Neural cell (in vitro differentiated cells): ENCODE data around the gene MARK1. TPM values are rescaled to one million over a fixed set of nuclear protein-coding genes. Genes with fewer than 3 reads are reported as not detected.

ENCODE experiments used
- H2AFZ ChIP-seq: fragments of 200-600, 300-800 bp; sonication (generic), shearing (Covaris generic); 2 replicates; pipeline ENCODE4 v1.6.0; 2014; ENCODE audit warnings: low read depth, mild to moderate bottlenecking, antibody characterized with exemption, low read length, moderate library complexity
- H3F3A ChIP-seq: fragments of 200-600 bp; shearing (Covaris generic); 2 replicates; pipeline ENCODE4 v1.6.1; 2016; ENCODE audit warnings: mild to moderate bottlenecking, moderate library complexity, mixed read lengths, antibody characterized with exemption, low read length; ENCODE audit not compliant: insufficient read depth, poor library complexity, severe bottlenecking
- H3K27ac ChIP-seq: fragments of 200-600, 300-800 bp; sonication (generic), shearing (Covaris generic); 2 replicates; pipeline ENCODE4 v1.5.1; 2014; ENCODE audit warnings: mild to moderate bottlenecking, low read length, moderate library complexity
- H3K27me3 ChIP-seq: fragments of 300-800, 200-600 bp; sonication (generic), shearing (Covaris generic); 2 replicates; pipeline ENCODE4 v1.6.0; 2014; ENCODE audit warnings: mild to moderate bottlenecking, low read depth, low read length, moderate library complexity; ENCODE audit not compliant: insufficient read depth
- H3K36me3 ChIP-seq: fragments of 300-800, 200-600 bp; sonication (generic), shearing (Covaris generic); 2 replicates; pipeline ENCODE4 v1.5.1; 2014; ENCODE audit warnings: mild to moderate bottlenecking, antibody characterized with exemption, low read length, moderate library complexity; ENCODE audit not compliant: insufficient read depth
- H3K4me2 ChIP-seq: fragments of 300-800, 200-600 bp; sonication (generic), shearing (Covaris generic); 2 replicates; pipeline ENCODE4 v1.6.0; 2014; ENCODE audit warnings: mild to moderate bottlenecking, low read length
- H3K4me3 ChIP-seq: fragments of 300-800, 200-600 bp; sonication (generic), shearing (Covaris generic); 2 replicates; pipeline ENCODE4 v1.5.1; 2014; ENCODE audit warnings: mild to moderate bottlenecking, low read length, moderate library complexity
- H3K79me2 ChIP-seq: fragments of 200-600 bp; shearing (Covaris generic); replicated peaks from 2 replicates; pipeline ENCODE4 v1.6.0; 2014; ENCODE audit warnings: mild to moderate bottlenecking, low read length, moderate library complexity; ENCODE audit not compliant: insufficient read depth
- H3K9ac ChIP-seq: fragments of 300-800, 200-600 bp; sonication (generic), shearing (Covaris generic); 2 replicates; pipeline ENCODE4 v1.6.1; 2016; ENCODE audit warnings: mild to moderate bottlenecking, low read length, mixed read lengths
- H3K9me2 ChIP-seq: fragments of 200-600 bp; shearing (Covaris generic); 2 replicates; pipeline ENCODE4 v1.6.1; 2016; ENCODE audit warnings: mild to moderate bottlenecking, low read length, mixed read lengths; ENCODE audit not compliant: insufficient read depth
- H3K9me3 ChIP-seq: fragments of 200-600, 300-800 bp; sonication (generic), shearing (Covaris generic); 2 replicates; pipeline ENCODE4 v1.6.1; 2016; ENCODE audit warnings: mild to moderate bottlenecking, mixed run types, low read length, moderate library complexity, mixed read lengths
- H4K20me1 ChIP-seq: fragments of 200-600 bp; shearing (Covaris generic); 2 replicates; pipeline ENCODE4 v1.6.1; 2016; ENCODE audit warnings: mild to moderate bottlenecking, mixed run types; ENCODE audit not compliant: insufficient read depth
- CTCF ChIP-seq: fragments of 450-650 bp; IDR thresholded peaks from 2 replicates; pipeline ENCODE4 v1.5.1; 2014; ENCODE audit warnings: antibody characterized with exemption, mild to moderate bottlenecking, moderate library complexity; ENCODE audit not compliant: poor library complexity, severe bottlenecking
- EP300 ChIP-seq: fragments of 450-650 bp; conservative IDR thresholded peaks from 2 replicates; pipeline ENCODE4 v1.6.1; 2014; ENCODE audit warnings: antibody characterized with exemption, mild to moderate bottlenecking, moderate library complexity; ENCODE audit not compliant: poor library complexity, severe bottlenecking
- EZH2 ChIP-seq: fragments of 200-600, 300-800 bp; shearing (Covaris generic), sonication (generic); IDR thresholded peaks from 2 replicates; pipeline ENCODE4 v1.6.1; 2014; ENCODE audit warnings: antibody characterized with exemption, low read length, borderline replicate concordance, mild to moderate bottlenecking; ENCODE audit not compliant: insufficient read depth, poor library complexity, severe bottlenecking
- MXI1 ChIP-seq: fragments of 450-650 bp; conservative IDR thresholded peaks from 2 replicates; pipeline ENCODE4 v1.6.1; 2014; ENCODE audit warnings: antibody characterized with exemption, mild to moderate bottlenecking; ENCODE audit not compliant: poor library complexity, severe bottlenecking
- POLR2AphosphoS5 ChIP-seq: IDR thresholded peaks from 2 replicates; pipeline ENCODE4 v1.6.1; 2012
- RAD21 ChIP-seq: fragments of 450-650 bp; conservative IDR thresholded peaks from 2 replicates; pipeline ENCODE4 v1.6.1; 2014; ENCODE audit warnings: antibody characterized with exemption, mild to moderate bottlenecking, moderate library complexity
- REST ChIP-seq: IDR thresholded peaks from 2 replicates; pipeline ENCODE4 v1.6.1; 2012; ENCODE audit warnings: borderline replicate concordance
- SMC3 ChIP-seq: fragments of 450-650 bp; conservative IDR thresholded peaks from 2 replicates; pipeline ENCODE4 v1.6.1; 2014; ENCODE audit warnings: antibody characterized with exemption, mild to moderate bottlenecking, moderate library complexity; ENCODE audit not compliant: poor library complexity
- TAF1 ChIP-seq: IDR thresholded peaks from 2 replicates; pipeline ENCODE4 v1.6.1; 2012; ENCODE audit warnings: low read depth
- polyA plus RNA-seq: library from polyadenylated mRNA; depleted of rRNA; stranded (reverse); fragments of >200 nt; gene quantifications from 2 replicates; pipeline ENCODE4 v1.2.3, GENCODE V29; 2014

MARK1 gene
- polyA plus RNA-seq, 1 donor from 2014 or later = 38.6 TPM

DNA sequence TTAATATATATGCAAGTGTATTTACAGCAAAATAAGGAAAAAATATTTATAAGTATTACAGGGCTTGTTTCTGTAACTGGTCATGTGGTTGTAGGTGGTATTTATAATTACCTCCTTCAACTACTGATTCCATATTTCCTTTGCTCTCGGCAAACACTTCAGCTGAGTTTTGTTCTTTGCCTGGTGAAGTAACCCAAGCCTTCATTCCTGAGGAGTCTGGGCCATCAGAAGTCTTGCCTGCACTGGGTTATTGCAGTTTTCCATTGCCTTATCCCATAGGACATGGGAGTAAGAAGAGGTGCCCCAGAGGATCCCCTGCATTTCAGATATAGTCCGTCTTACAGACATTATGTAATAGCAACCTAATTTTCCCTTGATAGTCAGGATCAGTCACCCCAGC, 23.8 kb downstream of the MARK1 start:
- Histone ChIP-seq H4K20me1 (no peaks in the 10 kb centered on the region), H3K9me2 (no peaks in the 10 kb centered on the region), H3K27ac (no peak overlapping the region), H3K9me3 (no peaks in the 10 kb centered on the region), H2AFZ (no peak overlapping the region), H3K36me3 (no peaks in the 10 kb centered on the region), H3K9ac (no peak overlapping the region), H3F3A (no peaks in the 10 kb centered on the region), H3K27me3 (no peaks in the 10 kb centered on the region), H3K4me2 (no peak overlapping the region), H3K79me2 (peaks cover 14% of the 10 kb centered on the region), H3K4me3 (no peak overlapping the region)
- TF ChIP-seq POLR2AphosphoS5 = no peak

GRCh38 chr1:220552672-220553260, 24.8 kb downstream of the MARK1 start:
- H3K9me2 ChIP-seq = no peaks in the 10 kb centered on the region
- no peaks in the 10 kb centered on the region for H3K36me3 ChIP-seq
- no peaks in the 10 kb centered on the region for H3F3A ChIP-seq
- H3K9me3 ChIP-seq = no peaks in the 10 kb centered on the region
- peaks cover 14% of the 10 kb centered on the region for H3K79me2 ChIP-seq
- H3K9ac ChIP-seq = no peak overlapping the region
- TF ChIP-seq MXI1 (no peak), REST (no peak), TAF1 (no peak), CTCF (no peak), SMC3 (no peak), POLR2AphosphoS5 (no peak), RAD21 (no peak), EP300 (no peak)
- no peak overlapping the region for H3K27ac ChIP-seq
- H2AFZ ChIP-seq = no peak overlapping the region
- no peaks in the 10 kb centered on the region for H4K20me1 ChIP-seq
- no peak overlapping the region for H3K4me3 ChIP-seq
- H3K27me3 ChIP-seq = no peaks in the 10 kb centered on the region
- no peak overlapping the region for H3K4me2 ChIP-seq

GRCh38 chr1:220556641-220557040, 28.7 kb downstream of the MARK1 start:
- Histone ChIP-seq H3F3A (no peaks in the 10 kb centered on the region), H3K79me2 (peaks cover 9% of the 10 kb centered on the region), H3K9me2 (no peaks in the 10 kb centered on the region), H3K27me3 (no peaks in the 10 kb centered on the region), H3K9ac (no peak overlapping the region), H3K9me3 (no peaks in the 10 kb centered on the region), H3K4me2 (no peak overlapping the region), H3K36me3 (no peaks in the 10 kb centered on the region), H4K20me1 (no peaks in the 10 kb centered on the region), H2AFZ (no peak overlapping the region), H3K27ac (no peak overlapping the region), H3K4me3 (no peak overlapping the region)
- TF ChIP-seq EZH2 = no peak
- no peak for TF ChIP-seq MXI1
- TF ChIP-seq TAF1 = no peak
- no peak for TF ChIP-seq EP300
- no peak for TF ChIP-seq SMC3
- no peak for TF ChIP-seq RAD21
- TF ChIP-seq REST = no peak
